Neural cell (in vitro differentiated cells): ENCODE data around the gene FOXP4. TPM values are rescaled to one million over a fixed set of nuclear protein-coding genes. Genes with fewer than 3 reads are reported as not detected.

ENCODE experiments used
- H2AFZ ChIP-seq: fragments of 200-600, 300-800 bp; sonication (generic), shearing (Covaris generic); 2 replicates; pipeline ENCODE4 v1.6.0; 2014; ENCODE audit warnings: low read depth, mild to moderate bottlenecking, antibody characterized with exemption, low read length, moderate library complexity
- H3F3A ChIP-seq: fragments of 200-600 bp; shearing (Covaris generic); 2 replicates; pipeline ENCODE4 v1.6.1; 2016; ENCODE audit warnings: mild to moderate bottlenecking, moderate library complexity, mixed read lengths, antibody characterized with exemption, low read length; ENCODE audit not compliant: insufficient read depth, poor library complexity, severe bottlenecking
- H3K27ac ChIP-seq: fragments of 200-600, 300-800 bp; sonication (generic), shearing (Covaris generic); 2 replicates; pipeline ENCODE4 v1.5.1; 2014; ENCODE audit warnings: mild to moderate bottlenecking, low read length, moderate library complexity
- H3K27me3 ChIP-seq: fragments of 300-800, 200-600 bp; sonication (generic), shearing (Covaris generic); 2 replicates; pipeline ENCODE4 v1.6.0; 2014; ENCODE audit warnings: mild to moderate bottlenecking, low read depth, low read length, moderate library complexity; ENCODE audit not compliant: insufficient read depth
- H3K36me3 ChIP-seq: fragments of 300-800, 200-600 bp; sonication (generic), shearing (Covaris generic); 2 replicates; pipeline ENCODE4 v1.5.1; 2014; ENCODE audit warnings: mild to moderate bottlenecking, antibody characterized with exemption, low read length, moderate library complexity; ENCODE audit not compliant: insufficient read depth
- H3K4me2 ChIP-seq: fragments of 300-800, 200-600 bp; sonication (generic), shearing (Covaris generic); 2 replicates; pipeline ENCODE4 v1.6.0; 2014; ENCODE audit warnings: mild to moderate bottlenecking, low read length
- H3K4me3 ChIP-seq: fragments of 300-800, 200-600 bp; sonication (generic), shearing (Covaris generic); 2 replicates; pipeline ENCODE4 v1.5.1; 2014; ENCODE audit warnings: mild to moderate bottlenecking, low read length, moderate library complexity
- H3K79me2 ChIP-seq: fragments of 200-600 bp; shearing (Covaris generic); replicated peaks from 2 replicates; pipeline ENCODE4 v1.6.0; 2014; ENCODE audit warnings: mild to moderate bottlenecking, low read length, moderate library complexity; ENCODE audit not compliant: insufficient read depth
- H3K9ac ChIP-seq: fragments of 300-800, 200-600 bp; sonication (generic), shearing (Covaris generic); 2 replicates; pipeline ENCODE4 v1.6.1; 2016; ENCODE audit warnings: mild to moderate bottlenecking, low read length, mixed read lengths
- H3K9me2 ChIP-seq: fragments of 200-600 bp; shearing (Covaris generic); 2 replicates; pipeline ENCODE4 v1.6.1; 2016; ENCODE audit warnings: mild to moderate bottlenecking, low read length, mixed read lengths; ENCODE audit not compliant: insufficient read depth
- H3K9me3 ChIP-seq: fragments of 200-600, 300-800 bp; sonication (generic), shearing (Covaris generic); 2 replicates; pipeline ENCODE4 v1.6.1; 2016; ENCODE audit warnings: mild to moderate bottlenecking, mixed run types, low read length, moderate library complexity, mixed read lengths
- H4K20me1 ChIP-seq: fragments of 200-600 bp; shearing (Covaris generic); 2 replicates; pipeline ENCODE4 v1.6.1; 2016; ENCODE audit warnings: mild to moderate bottlenecking, mixed run types; ENCODE audit not compliant: insufficient read depth
- EP300 ChIP-seq: fragments of 450-650 bp; conservative IDR thresholded peaks from 2 replicates; pipeline ENCODE4 v1.6.1; 2014; ENCODE audit warnings: antibody characterized with exemption, mild to moderate bottlenecking, moderate library complexity; ENCODE audit not compliant: poor library complexity, severe bottlenecking
- EZH2 ChIP-seq: fragments of 200-600, 300-800 bp; shearing (Covaris generic), sonication (generic); IDR thresholded peaks from 2 replicates; pipeline ENCODE4 v1.6.1; 2014; ENCODE audit warnings: antibody characterized with exemption, low read length, borderline replicate concordance, mild to moderate bottlenecking; ENCODE audit not compliant: insufficient read depth, poor library complexity, severe bottlenecking
- MXI1 ChIP-seq: fragments of 450-650 bp; conservative IDR thresholded peaks from 2 replicates; pipeline ENCODE4 v1.6.1; 2014; ENCODE audit warnings: antibody characterized with exemption, mild to moderate bottlenecking; ENCODE audit not compliant: poor library complexity, severe bottlenecking
- POLR2AphosphoS5 ChIP-seq: IDR thresholded peaks from 2 replicates; pipeline ENCODE4 v1.6.1; 2012
- RAD21 ChIP-seq: fragments of 450-650 bp; conservative IDR thresholded peaks from 2 replicates; pipeline ENCODE4 v1.6.1; 2014; ENCODE audit warnings: antibody characterized with exemption, mild to moderate bottlenecking, moderate library complexity
- SMC3 ChIP-seq: fragments of 450-650 bp; conservative IDR thresholded peaks from 2 replicates; pipeline ENCODE4 v1.6.1; 2014; ENCODE audit warnings: antibody characterized with exemption, mild to moderate bottlenecking, moderate library complexity; ENCODE audit not compliant: poor library complexity
- TAF1 ChIP-seq: IDR thresholded peaks from 2 replicates; pipeline ENCODE4 v1.6.1; 2012; ENCODE audit warnings: low read depth
- polyA plus RNA-seq: library from polyadenylated mRNA; depleted of rRNA; stranded (reverse); fragments of >200 nt; gene quantifications from 2 replicates; pipeline ENCODE4 v1.2.3, GENCODE V29; 2014
- TF ChIP-seq, protein P1 (sequence below): fragments of 450-650 bp; IDR thresholded peaks from 2 replicates; pipeline ENCODE4 v1.5.1; 2014; ENCODE audit warnings: antibody characterized with exemption, mild to moderate bottlenecking, moderate library complexity; ENCODE audit not compliant: poor library complexity, severe bottlenecking
- TF ChIP-seq, protein P2 (sequence below): IDR thresholded peaks from 2 replicates; pipeline ENCODE4 v1.6.1; 2012; ENCODE audit warnings: borderline replicate concordance

Gene FOXP4
- polyA plus RNA-seq, 1 donor from 2014 or later: 7.1 TPM

DNA sequence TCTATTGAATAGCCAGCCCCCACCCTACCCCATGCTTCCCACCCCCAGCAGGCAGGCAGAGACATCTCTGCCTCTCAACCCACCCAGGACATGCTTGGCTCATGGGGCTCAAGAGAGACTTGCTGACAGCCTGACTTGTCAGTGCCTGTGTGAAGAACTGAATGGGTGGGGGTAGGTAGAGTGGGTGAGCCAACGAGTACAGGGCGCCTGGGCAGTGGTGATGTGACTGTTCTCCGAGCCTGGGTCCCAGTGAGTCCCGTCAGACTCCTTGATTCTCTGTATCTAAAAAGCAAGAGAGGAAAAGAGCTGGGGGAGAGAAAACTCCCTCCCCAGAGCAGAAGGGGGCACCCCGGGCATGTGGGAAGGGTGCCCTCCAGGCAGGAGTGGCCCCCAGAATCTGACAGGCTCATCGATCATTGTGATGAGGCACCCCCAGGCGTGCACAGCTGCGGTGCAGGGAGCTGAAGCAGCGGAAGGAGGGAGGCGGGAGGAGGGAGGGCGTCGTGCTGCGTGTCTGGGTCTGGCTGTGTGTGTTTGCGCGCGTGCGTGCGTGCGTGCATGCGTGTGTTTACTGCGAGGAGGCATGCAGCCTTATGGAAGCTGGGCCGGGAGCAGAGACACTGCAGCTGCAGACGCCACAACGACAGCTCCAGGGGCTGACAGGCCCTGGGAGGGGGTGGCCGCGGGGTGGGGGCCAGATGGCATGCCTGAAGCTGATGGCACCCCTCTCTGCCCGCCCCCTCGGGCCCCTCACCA, 40.2 kb downstream of the FOXP4 start:
- peak overlapping the region; percentile 25 for H3K27ac ChIP-seq
- no peaks in the 10 kb centered on the region for H3K9me3 ChIP-seq
- TF ChIP-seq RAD21 (no peak), TAF1 (no peak), EP300 (peak; percentile 48), POLR2AphosphoS5 (peak; percentile 70), SMC3 (peak; percentile 33), MXI1 (no peak), EZH2 (no peak)
- TF ChIP-seq, protein P1, sequence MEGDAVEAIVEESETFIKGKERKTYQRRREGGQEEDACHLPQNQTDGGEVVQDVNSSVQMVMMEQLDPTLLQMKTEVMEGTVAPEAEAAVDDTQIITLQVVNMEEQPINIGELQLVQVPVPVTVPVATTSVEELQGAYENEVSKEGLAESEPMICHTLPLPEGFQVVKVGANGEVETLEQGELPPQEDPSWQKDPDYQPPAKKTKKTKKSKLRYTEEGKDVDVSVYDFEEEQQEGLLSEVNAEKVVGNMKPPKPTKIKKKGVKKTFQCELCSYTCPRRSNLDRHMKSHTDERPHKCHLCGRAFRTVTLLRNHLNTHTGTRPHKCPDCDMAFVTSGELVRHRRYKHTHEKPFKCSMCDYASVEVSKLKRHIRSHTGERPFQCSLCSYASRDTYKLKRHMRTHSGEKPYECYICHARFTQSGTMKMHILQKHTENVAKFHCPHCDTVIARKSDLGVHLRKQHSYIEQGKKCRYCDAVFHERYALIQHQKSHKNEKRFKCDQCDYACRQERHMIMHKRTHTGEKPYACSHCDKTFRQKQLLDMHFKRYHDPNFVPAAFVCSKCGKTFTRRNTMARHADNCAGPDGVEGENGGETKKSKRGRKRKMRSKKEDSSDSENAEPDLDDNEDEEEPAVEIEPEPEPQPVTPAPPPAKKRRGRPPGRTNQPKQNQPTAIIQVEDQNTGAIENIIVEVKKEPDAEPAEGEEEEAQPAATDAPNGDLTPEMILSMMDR: no peak
- TF ChIP-seq, protein P2, sequence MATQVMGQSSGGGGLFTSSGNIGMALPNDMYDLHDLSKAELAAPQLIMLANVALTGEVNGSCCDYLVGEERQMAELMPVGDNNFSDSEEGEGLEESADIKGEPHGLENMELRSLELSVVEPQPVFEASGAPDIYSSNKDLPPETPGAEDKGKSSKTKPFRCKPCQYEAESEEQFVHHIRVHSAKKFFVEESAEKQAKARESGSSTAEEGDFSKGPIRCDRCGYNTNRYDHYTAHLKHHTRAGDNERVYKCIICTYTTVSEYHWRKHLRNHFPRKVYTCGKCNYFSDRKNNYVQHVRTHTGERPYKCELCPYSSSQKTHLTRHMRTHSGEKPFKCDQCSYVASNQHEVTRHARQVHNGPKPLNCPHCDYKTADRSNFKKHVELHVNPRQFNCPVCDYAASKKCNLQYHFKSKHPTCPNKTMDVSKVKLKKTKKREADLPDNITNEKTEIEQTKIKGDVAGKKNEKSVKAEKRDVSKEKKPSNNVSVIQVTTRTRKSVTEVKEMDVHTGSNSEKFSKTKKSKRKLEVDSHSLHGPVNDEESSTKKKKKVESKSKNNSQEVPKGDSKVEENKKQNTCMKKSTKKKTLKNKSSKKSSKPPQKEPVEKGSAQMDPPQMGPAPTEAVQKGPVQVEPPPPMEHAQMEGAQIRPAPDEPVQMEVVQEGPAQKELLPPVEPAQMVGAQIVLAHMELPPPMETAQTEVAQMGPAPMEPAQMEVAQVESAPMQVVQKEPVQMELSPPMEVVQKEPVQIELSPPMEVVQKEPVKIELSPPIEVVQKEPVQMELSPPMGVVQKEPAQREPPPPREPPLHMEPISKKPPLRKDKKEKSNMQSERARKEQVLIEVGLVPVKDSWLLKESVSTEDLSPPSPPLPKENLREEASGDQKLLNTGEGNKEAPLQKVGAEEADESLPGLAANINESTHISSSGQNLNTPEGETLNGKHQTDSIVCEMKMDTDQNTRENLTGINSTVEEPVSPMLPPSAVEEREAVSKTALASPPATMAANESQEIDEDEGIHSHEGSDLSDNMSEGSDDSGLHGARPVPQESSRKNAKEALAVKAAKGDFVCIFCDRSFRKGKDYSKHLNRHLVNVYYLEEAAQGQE: no peak
- no peak overlapping the region for H3K4me2 ChIP-seq
- no peaks in the 10 kb centered on the region for H3K79me2 ChIP-seq
- H3K4me3 ChIP-seq: peak overlapping the region; percentile 35
- peak overlapping the region; percentile 38 for H3K9ac ChIP-seq
- peaks cover 9% of the 10 kb centered on the region for H4K20me1 ChIP-seq
- no peak overlapping the region for H2AFZ ChIP-seq
- H3K36me3 ChIP-seq: peaks cover 1% of the 10 kb centered on the region
- no peaks in the 10 kb centered on the region for H3K9me2 ChIP-seq
- H3K27me3 ChIP-seq: no peaks in the 10 kb centered on the region
- H3F3A ChIP-seq: no peaks in the 10 kb centered on the region

DNA sequence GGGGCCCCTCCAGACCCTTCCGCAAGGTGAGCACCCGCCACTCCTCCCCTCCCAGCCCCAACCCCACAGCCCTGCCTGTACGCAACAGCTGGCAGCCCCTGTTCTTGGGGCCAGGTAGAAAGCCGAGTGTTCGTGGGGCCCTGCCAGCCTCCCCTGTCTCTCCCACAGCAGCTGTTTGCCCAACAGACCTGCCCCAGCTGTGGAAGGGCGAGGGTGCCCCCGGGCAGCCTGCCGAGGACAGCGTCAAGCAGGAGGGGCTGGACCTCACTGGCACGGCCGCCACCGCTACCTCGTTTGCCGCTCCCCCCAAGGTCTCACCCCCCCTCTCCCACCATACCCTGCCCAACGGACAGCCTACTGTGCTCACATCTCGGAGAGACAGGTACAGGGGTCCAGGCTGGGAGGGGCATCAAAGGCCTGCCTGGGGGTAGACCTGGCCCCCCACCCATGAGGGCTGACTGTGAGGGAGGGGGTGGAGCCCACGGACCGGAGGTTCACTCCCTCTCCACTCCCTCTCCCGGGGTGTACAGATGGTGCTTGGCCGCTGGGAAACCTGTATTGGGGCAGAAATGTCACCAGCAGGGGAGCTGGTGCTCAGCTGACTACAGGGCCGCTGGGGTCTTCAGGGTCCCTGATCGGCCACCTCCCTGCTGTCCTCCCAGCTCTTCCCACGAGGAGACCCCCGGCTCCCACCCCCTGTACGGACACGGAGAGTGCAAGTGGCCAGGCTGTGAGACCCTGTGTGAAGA, 41.1 kb downstream of the FOXP4 start:
- H3K9ac ChIP-seq: no peak overlapping the region
- no peak overlapping the region for H3K4me3 ChIP-seq
- H3K9me2 ChIP-seq: no peaks in the 10 kb centered on the region
- no peaks in the 10 kb centered on the region for H3K27me3 ChIP-seq
- no peak overlapping the region for H3K4me2 ChIP-seq
- H3K27ac ChIP-seq: no peak overlapping the region
- TF ChIP-seq EZH2 (no peak), MXI1 (no peak), SMC3 (no peak), TAF1 (no peak), RAD21 (no peak), EP300 (no peak), POLR2AphosphoS5 (no peak)
- TF ChIP-seq, protein P1: no peak
- TF ChIP-seq, protein P2: no peak
- no peaks in the 10 kb centered on the region for H3K9me3 ChIP-seq
- no peak overlapping the region for H2AFZ ChIP-seq
- peaks cover 6% of the 10 kb centered on the region for H4K20me1 ChIP-seq
- H3F3A ChIP-seq: no peaks in the 10 kb centered on the region
- peaks cover 3% of the 10 kb centered on the region for H3K36me3 ChIP-seq
- H3K79me2 ChIP-seq: no peaks in the 10 kb centered on the region
